CD4-positive, CD25-positive, alpha-beta regulatory T cell (primary cell): Measurements from ENCODE around the gene CDSN. TPM values are rescaled to one million over a fixed set of nuclear protein-coding genes. Genes with fewer than 3 reads are reported as not detected.
"Not testable (repeated sequence)": the region's sequence is repeated elsewhere in the genome, so short reads cannot be mapped to it uniquely, and the experiment has no call there.

Source experiments
- ATAC-seq, 2 donors: fragments of 150-1000 bp; cut with Tn5 transposase; one replicate each; pipeline ENCODE4 v1.10.0; 2021; ENCODE audit warnings: low read depth in 2 of 2, moderate number of reproducible peaks in 2 of 2, moderate library complexity in 1 of 2
- DNase-seq, 3 donors: peaks; one replicate each; pipeline versions ENCODE4 v3.0.0 to v3.0.0-alpha.2; 2012 to 2022; ENCODE audit warnings: mixed read lengths in 1 of 3
- H3K27ac ChIP-seq: one replicate; pipeline ENCODE4 v1.7.0; 2013; ENCODE audit warnings: mild to moderate bottlenecking, low read length; ENCODE audit not compliant: insufficient read depth, poor library complexity, severe bottlenecking
- H3K27me3 ChIP-seq: one replicate; pipeline ENCODE4 v1.7.0; 2013; ENCODE audit warnings: low read length; ENCODE audit not compliant: control insufficient read depth, insufficient read depth
- H3K36me3 ChIP-seq: one replicate; pipeline ENCODE4 v1.7.0; 2013; ENCODE audit warnings: mild to moderate bottlenecking, low read length, moderate library complexity; ENCODE audit not compliant: control insufficient read depth, insufficient read depth
- H3K4me1 ChIP-seq: 2 replicates; pipeline ENCODE4 v1.7.0; 2013; ENCODE audit warnings: mild to moderate bottlenecking, low read length; ENCODE audit not compliant: insufficient read depth, control insufficient read depth, poor library complexity, severe bottlenecking
- H3K4me3 ChIP-seq: one replicate; pipeline ENCODE4 v1.7.0; 2013; ENCODE audit warnings: low read depth, mild to moderate bottlenecking, low read length, moderate library complexity
- H3K9me3 ChIP-seq, 2 experiments: 1 replicate in 1 of 2; 2 replicates in 1 of 2; pipeline ENCODE4 v1.7.0; 2013; ENCODE audit warnings: low read length in 2 of 2, mild to moderate bottlenecking in 1 of 2, moderate library complexity in 1 of 2; ENCODE audit not compliant: control insufficient read depth in 2 of 2
- H3K27ac Mint-ChIP-seq, 3 donors: one replicate each; pipeline ENCODE4 v1.8.0; 2020 to 2022; ENCODE audit warnings: mild to moderate bottlenecking in 3 of 3, mixed read lengths in 3 of 3, moderate library complexity in 2 of 3
- H3K27me3 Mint-ChIP-seq: one replicate; pipeline ENCODE4 v1.8.0; 2022; ENCODE audit warnings: mild to moderate bottlenecking, mixed read lengths
- H3K36me3 Mint-ChIP-seq: one replicate; pipeline ENCODE4 v1.8.0; 2020; ENCODE audit warnings: mixed read lengths
- H3K4me1 Mint-ChIP-seq, 4 donors: one replicate each; pipeline ENCODE4 v1.8.0; 2020 to 2022; ENCODE audit warnings: mixed read lengths in 4 of 4, mild to moderate bottlenecking in 1 of 4
- H3K4me3 Mint-ChIP-seq, 4 donors: one replicate each; pipeline ENCODE4 v1.8.0; 2020 to 2022; ENCODE audit warnings: mild to moderate bottlenecking in 4 of 4, mixed read lengths in 4 of 4, moderate library complexity in 3 of 4
- H3K9me3 Mint-ChIP-seq, 7 donors: one replicate each; pipeline ENCODE4 v1.8.0; 2020 to 2022; ENCODE audit warnings: mixed read lengths in 7 of 7, mild to moderate bottlenecking in 3 of 7, moderate library complexity in 2 of 7
- polyA plus RNA-seq, 4 donors: library from polyadenylated mRNA; unstranded; fragments of 300-500 nt; fragmentation: Illumina TruSeq; gene quantifications; one replicate each; pipeline ENCODE4 v1.2.3, GENCODE V29; 2021
- total RNA-seq: library from RNA; stranded (reverse); gene quantifications from one replicate; pipeline ENCODE4 v1.2.3, GENCODE V29; 2022

The CDSN gene
- total and polyA plus RNA-seq, 5 donors from 2014 or later, result not detected

DNA sequence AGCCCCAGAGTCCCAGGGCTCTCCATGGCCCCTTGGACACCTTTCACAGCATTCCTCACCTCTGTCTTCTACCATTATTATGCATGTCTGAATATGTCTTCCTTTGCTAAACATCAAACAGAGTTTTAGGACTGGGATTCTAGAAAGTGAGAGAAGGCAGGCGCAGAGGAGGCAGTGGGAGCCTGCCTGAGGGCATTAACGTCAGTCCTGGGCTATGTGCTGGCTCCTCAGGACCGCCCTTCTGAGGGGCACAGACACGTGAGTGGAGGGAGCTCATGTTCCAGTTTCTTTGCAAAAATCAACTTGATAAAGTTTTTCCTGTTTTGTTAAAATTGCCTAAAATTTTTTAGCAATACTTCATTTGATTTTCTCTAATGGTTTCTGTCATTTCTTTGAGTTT lies 45.8 kb downstream of the CDSN start:
- Mint-ChIP-seq H3K9me3 (no peaks in the 10 kb centered on the region), H3K36me3 (no peaks in the 10 kb centered on the region), H3K4me1 (peaks cover 0 to 2% (median under 1%) of the 10 kb centered on the region in 4 donors), H3K27ac (no peak overlapping the region), H3K4me3 (no peak overlapping the region), H3K27me3 (no peaks in the 10 kb centered on the region)
- peaks cover under 1% of the 10 kb centered on the region for H3K4me1 ChIP-seq
- H3K9me3 ChIP-seq, result no peaks in the 10 kb centered on the region
- ATAC-seq (no peak), DNase-seq (no peak)
- no peak overlapping the region for H3K4me3 ChIP-seq
- H3K27me3 ChIP-seq, result no peaks in the 10 kb centered on the region
- H3K36me3 ChIP-seq, result no peaks in the 10 kb centered on the region
- no peak overlapping the region for H3K27ac ChIP-seq

DNA sequence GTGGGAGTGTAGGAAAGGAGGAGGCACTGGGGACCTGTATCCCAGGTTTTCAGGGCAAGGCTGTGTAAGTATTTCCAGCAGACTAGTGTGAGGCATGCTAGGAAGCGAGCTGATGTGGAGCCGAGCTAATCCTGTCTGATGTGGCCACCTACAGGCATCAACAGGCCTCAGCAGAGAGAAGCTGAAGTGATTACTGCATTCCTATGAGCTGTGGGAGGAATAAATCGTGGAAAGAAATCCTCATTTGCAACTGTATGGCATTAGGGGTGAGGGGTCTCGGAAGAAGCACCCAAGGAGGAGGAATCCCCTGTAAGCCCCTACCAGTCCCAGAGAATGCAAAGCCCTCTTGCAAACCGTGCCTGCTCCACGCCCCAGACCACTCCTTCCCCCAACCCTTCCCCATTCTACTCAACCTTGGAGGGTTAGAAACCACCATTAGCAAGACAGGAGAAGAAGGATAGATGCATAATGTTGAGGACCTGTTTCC lies 49.5 kb downstream of the CDSN start:
- Mint-ChIP-seq H3K4me3 (no peak overlapping the region), H3K27me3 (peaks cover 10% of the 10 kb centered on the region), H3K4me1 (peaks cover 0 to 5% (median 4%) of the 10 kb centered on the region in 4 donors), H3K27ac (no peak overlapping the region), H3K9me3 (no peaks in the 10 kb centered on the region), H3K36me3 (no peaks in the 10 kb centered on the region)
- Histone ChIP-seq H3K27ac (no peak overlapping the region), H3K27me3 (no peaks in the 10 kb centered on the region), H3K36me3 (no peaks in the 10 kb centered on the region), H3K4me1 (no peaks in the 10 kb centered on the region), H3K9me3 (no peaks in the 10 kb centered on the region), H3K4me3 (no peak overlapping the region)
- ATAC-seq (no peak), DNase-seq (no peak)

DNA sequence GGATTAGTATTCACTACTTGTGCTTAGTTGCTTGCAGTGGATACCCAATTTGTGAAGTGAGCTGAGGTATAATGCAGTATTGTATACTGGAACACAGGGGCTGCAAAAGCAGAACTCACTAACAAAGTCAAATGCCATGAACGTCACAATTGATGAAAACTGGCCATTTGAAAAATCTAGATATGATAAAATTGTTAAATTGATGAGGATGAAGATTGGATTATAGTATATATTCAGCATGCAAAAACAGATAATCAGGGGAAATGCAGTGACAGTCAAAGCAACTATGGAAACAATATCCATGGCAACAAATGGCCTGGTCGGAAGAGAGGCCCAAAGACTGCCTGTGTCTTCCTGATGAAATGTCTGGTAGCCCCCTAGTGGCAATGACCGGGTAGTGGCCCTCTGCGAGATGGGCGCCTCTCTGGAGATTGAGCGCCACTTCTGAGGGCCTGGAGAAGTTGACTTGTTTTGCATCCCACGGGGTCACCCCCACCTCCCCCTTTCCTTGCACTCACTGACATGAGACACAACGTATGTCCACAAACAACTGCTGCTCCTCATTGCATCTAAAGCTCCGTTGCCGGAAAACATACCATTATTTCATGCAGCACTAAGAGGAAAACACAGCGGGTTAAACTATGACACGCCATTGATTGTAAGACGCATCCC lies 51.4 kb downstream of the CDSN start:
- no peaks in the 10 kb centered on the region for H3K36me3 Mint-ChIP-seq
- H3K27me3 Mint-ChIP-seq, result peaks cover 10% of the 10 kb centered on the region
- H3K27me3 ChIP-seq, result peaks cover 3% of the 10 kb centered on the region
- no peak overlapping the region for H3K4me3 ChIP-seq
- H3K27ac Mint-ChIP-seq, result peak overlapping the region in 2 of 3 donors; percentile 38 to 52
- H3K27ac ChIP-seq, result no peak overlapping the region
- H3K9me3 ChIP-seq, result no peaks in the 10 kb centered on the region
- H3K9me3 Mint-ChIP-seq, result peaks cover 0 to 1% (median 0%) of the 10 kb centered on the region in 7 donors
- H3K4me3 Mint-ChIP-seq, result no peak overlapping the region
- peaks cover 0 to 5% (median 4%) of the 10 kb centered on the region in 4 donors for H3K4me1 Mint-ChIP-seq
- DNase-seq (peak; percentile 34 to 77 (median 60)), ATAC-seq (peak; percentile 78 to 88)
- no peaks in the 10 kb centered on the region for H3K4me1 ChIP-seq
- H3K36me3 ChIP-seq, result no peaks in the 10 kb centered on the region

DNA sequence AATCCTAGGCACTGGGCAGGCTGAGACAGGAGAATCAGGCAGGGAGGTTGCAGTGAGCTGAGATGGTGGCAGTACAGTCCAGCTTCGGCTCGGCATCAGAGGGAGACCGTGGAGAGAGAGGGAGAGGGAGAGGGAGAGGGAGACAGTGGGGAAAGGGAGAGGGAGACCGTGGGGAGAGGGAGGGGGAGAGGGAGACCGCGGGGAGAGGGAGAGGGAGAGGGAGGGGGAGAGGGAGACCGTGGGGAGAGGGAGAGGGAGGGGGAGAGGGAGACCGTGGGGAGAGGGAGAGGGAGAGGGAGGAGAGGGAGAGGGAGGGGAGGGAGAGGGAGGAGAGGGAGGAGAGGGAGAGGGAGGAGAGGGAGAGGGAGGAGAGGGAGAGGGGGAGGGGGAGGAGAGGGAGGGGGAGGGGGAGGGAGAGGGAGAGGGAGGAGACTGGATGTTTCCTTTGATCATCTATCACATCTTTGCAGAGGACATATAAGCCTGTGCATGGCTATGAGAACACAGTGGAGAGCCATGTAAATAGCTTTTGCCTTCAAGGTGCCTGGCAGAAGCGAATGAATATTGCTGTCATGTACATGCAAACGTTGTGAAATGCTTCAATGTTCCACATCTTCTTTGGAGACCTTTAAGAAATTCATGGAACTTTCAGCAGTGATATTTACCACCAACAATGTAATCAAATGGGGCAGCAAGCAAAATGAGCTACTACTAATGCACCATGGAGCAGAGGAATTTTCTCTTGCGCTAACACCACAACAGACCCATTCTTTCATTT lies 52.2 kb downstream of the CDSN start:
- not testable (repeated sequence) for H3K27ac ChIP-seq, H3K4me3 Mint-ChIP-seq, H3K36me3 Mint-ChIP-seq, H3K9me3 ChIP-seq, H3K4me1 ChIP-seq, ATAC-seq, DNase-seq, H3K27ac Mint-ChIP-seq, H3K9me3 Mint-ChIP-seq, H3K36me3 ChIP-seq, H3K4me1 Mint-ChIP-seq, H3K4me3 ChIP-seq, H3K27me3 ChIP-seq
- peaks cover 15% of the 10 kb centered on the region for H3K27me3 Mint-ChIP-seq

DNA sequence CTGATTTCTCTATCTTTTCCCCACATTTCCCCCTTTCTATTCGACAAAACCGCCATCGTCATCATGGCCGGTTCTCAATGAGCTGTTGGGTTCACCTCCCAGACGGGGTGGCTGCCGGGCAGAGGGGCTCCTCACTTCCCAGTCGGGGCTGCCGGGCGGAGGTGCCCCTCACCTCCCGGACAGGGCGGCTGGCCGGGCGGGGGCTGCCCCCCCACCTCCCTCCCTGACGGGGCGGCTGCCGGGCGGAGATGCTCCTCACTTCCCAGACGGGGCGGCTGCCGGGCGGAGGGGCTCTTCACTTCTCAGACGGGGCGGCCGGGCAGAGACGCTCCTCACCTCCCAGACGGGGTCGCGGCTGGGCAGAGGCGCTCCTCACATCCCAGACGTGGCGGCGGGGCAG lies 53.2 kb downstream of the CDSN start:
- not testable (repeated sequence) for H3K9me3 Mint-ChIP-seq, H3K27ac Mint-ChIP-seq, H3K36me3 Mint-ChIP-seq, H3K4me1 ChIP-seq, H3K9me3 ChIP-seq, H3K4me3 ChIP-seq, H3K4me1 Mint-ChIP-seq, H3K27me3 ChIP-seq, H3K36me3 ChIP-seq, H3K4me3 Mint-ChIP-seq, DNase-seq, ATAC-seq, H3K27ac ChIP-seq
- peaks cover 15% of the 10 kb centered on the region for H3K27me3 Mint-ChIP-seq

DNA sequence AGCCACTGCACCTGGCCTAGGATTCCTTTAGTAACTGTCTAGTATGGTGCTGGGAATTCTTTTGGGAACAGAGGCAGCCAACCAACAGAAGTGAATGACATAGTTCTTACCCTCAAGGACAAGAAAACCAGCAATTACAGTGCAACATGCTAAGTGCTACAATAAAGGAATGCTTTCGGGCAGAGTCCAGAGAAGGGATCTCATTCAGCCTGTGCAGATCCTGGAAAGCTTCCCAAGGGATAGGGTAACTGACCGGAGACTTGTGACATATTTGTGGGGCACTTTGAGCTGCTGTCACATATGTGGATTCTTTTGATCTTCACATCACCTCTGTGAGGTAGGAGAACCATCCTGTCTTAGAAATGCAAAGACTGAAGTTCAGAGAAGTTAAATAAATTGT lies 54.7 kb downstream of the CDSN start:
- peaks cover 0 to 1% (median 0%) of the 10 kb centered on the region in 7 donors for H3K9me3 Mint-ChIP-seq
- no peak for ATAC-seq
- no peak overlapping the region for H3K27ac Mint-ChIP-seq
- H3K36me3 ChIP-seq, result no peaks in the 10 kb centered on the region
- peaks cover 0 to 5% (median 4%) of the 10 kb centered on the region in 4 donors for H3K4me1 Mint-ChIP-seq
- no peak overlapping the region for H3K4me3 Mint-ChIP-seq
- no peaks in the 10 kb centered on the region for H3K36me3 Mint-ChIP-seq
- no peak overlapping the region for H3K27ac ChIP-seq
- no peaks in the 10 kb centered on the region for H3K4me1 ChIP-seq
- peaks cover 3% of the 10 kb centered on the region for H3K27me3 ChIP-seq
- no peaks in the 10 kb centered on the region for H3K9me3 ChIP-seq
- no peak for DNase-seq
- peaks cover 15% of the 10 kb centered on the region for H3K27me3 Mint-ChIP-seq
- H3K4me3 ChIP-seq, result no peak overlapping the region
